Activated CD4-positive, CD25-positive, alpha-beta regulatory T cell treated with anti-CD3 and anti-CD28 coated beads, Interleukin-2, amount 50 U/mL, for 24 hours (primary cell): Measurements from ENCODE around the gene ANKRD36C.
"Not testable (repeated sequence)": the region's sequence is repeated elsewhere in the genome, so short reads cannot be mapped to it uniquely, and the experiment has no call there.

ENCODE experiments used
- ATAC-seq, 2 donors: fragments of 150-1000 bp; cut with Tn5 transposase; one replicate each; pipeline ENCODE4 v1.10.0; 2021; ENCODE audit warnings: mild to moderate bottlenecking in 1 of 2, moderate library complexity in 1 of 2

Gene ANKRD36C

DNA sequence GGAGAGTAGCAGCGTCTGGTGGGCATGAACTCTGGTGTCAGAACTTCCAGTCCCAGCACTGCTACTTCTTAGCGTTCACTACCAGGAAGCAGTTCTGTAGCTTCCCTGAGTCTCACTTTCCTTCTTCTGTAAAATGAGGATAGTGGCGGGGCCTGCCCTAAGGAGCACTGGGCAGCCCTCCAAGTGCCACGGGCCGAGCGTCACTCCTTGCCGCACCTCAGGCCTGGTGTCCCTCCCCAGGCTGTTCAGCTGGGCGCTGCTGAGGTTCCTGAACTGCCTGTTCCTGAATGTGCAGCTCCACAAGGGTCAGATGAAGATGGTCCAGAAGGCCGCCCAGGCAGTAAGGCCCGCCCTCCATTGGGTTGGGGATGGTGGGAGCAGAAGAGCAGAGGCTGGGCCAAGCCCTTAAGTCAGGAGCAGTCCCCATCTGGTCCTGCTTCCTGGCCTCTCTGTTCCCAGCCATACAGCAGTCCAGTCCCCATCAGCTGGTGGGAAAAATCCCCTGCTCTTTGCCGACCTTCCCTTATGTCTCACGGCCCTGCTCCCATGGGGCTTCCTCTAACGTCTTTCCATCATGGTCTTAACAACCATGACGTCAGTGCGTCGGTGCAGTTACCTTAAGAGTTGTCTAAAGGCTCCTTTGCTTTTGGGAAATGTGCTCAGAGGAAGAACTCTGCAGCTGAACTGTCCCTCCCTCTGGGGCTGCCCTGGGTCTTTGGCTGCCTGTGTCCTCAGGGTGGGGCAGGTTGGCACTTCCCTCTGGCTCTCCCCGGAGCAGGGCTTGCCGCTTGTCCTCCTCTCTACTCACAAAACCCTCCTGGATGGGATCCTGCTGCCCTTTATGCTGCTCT lies 195.2 kb downstream of the ANKRD36C start:
- ATAC-seq = not testable (repeated sequence)

- ATAC-seq = not testable (repeated sequence)
Measured at GRCh38 chr2:95793970-95794369, 197.7 kb downstream of the ANKRD36C start.

DNA sequence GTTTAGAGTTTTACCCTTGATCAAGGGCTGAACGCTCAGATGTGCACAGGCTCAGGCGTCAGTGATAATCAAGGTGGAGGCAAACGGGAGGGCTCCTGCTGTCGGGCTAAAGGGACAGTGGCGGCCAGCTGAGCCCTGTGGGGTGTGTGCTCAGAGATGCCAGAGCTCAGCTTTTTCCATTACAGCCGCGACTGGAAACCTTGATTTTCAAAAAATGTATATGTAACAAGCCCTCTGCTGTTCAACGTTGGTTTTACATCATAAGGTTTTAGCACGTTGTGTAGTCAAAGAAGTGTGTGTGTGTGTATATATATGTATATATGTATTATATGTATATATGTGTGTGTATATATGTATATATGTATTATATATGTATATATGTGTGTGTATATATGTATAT lies 201.4 kb downstream of the ANKRD36C start:
- not testable (repeated sequence) for ATAC-seq

- ATAC-seq = not testable (repeated sequence)
Measured at GRCh38 chr2:95789385-95789784, 202.2 kb downstream of the ANKRD36C start.

DNA sequence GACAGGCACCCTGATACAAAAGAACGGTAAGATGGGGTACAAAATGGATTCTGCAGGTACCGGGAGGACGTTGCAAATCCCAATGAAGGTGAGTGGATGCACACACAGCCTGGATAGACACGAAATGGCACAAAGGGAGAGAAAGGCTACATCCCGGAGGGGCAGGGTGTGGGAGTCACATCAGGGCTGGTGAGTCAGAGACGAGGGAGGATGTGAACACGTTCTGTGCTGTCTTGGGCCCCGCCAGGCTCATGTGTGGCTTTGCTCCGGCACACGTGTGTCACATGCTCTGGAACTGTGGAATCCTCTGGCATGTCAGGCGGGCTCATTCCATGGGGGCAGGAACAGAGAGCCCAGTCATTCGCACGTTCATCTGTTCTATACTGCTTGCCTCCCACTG lies 203.0 kb downstream of the ANKRD36C start:
- not testable (repeated sequence) for ATAC-seq
